Measurements from ENCODE around the gene PTPN4.
A peak's percentile ranks its signal among the peaks of the same experiment; 100 is the strongest.

PTPN4 gene

GRCh38 chr2:119814216-119814615 is 54.5 kb downstream of the PTPN4 start:
- DNase-seq, result no peak

GRCh38 chr2:119818792-119819191 is 59.1 kb downstream of the PTPN4 start:
- no peak for DNase-seq

- DNase-seq, result no peak
These were observed 60.1 kb downstream of the PTPN4 start for GRCh38 chr2:119819846-119820245.

- no peak for DNase-seq
These were observed 60.6 kb downstream of the PTPN4 start for GRCh38 chr2:119820275-119820674.

DNA sequence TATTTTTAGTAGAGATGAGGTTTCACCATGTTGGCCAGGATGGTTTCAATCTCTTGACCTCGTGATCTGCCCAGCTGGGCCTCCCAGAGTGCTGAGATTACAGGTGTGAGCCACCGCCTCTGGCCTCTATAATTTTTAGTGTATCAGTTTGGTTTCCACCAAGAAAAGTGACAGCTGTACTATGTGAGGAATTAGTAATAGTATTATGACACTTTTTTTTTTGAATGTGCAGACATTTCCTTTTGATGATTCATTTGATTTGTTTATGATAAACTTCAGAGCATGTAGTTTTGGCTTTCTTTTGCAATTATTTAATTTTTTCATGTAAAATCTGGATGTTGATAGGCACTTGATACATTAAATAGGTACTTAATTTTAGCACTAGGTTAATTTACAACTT is 61.5 kb downstream of the PTPN4 start:
- no peak for DNase-seq

- DNase-seq, result no peak
These were observed 64.1 kb downstream of the PTPN4 start for GRCh38 chr2:119823734-119824334.

- DNase-seq, result no peak
These were observed 66.7 kb downstream of the PTPN4 start for GRCh38 chr2:119826370-119826961.

DNA sequence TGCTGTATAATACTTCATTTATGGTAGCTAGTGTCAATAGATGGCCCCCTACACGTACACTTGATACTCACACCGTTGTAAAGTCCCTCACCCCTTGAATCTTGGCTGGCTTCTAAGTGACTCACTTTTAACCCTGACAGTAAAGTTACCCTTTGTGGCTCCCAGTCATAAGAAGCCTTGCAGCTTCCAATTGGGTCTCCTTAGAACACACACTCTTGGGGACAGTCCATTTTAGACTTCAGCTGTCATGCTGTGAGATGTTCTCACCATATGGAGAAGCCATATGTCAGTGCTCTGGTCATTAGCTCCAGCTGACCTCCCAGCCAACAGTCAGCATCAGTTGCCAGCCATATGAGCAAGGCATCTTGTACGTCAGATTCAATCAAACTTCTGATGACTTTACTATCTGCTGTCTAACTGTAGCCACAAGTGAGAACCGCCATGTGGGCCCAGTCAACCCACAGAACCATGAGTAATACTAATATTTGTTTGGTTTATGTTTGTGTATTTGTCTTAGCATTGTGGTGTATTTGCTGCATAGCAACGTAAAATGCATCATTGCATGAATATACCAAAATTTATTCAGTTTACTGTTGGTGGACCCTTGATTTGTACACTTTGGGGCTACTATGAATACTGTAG is 68.3 kb downstream of the PTPN4 start:
- no peak for DNase-seq

DNA sequence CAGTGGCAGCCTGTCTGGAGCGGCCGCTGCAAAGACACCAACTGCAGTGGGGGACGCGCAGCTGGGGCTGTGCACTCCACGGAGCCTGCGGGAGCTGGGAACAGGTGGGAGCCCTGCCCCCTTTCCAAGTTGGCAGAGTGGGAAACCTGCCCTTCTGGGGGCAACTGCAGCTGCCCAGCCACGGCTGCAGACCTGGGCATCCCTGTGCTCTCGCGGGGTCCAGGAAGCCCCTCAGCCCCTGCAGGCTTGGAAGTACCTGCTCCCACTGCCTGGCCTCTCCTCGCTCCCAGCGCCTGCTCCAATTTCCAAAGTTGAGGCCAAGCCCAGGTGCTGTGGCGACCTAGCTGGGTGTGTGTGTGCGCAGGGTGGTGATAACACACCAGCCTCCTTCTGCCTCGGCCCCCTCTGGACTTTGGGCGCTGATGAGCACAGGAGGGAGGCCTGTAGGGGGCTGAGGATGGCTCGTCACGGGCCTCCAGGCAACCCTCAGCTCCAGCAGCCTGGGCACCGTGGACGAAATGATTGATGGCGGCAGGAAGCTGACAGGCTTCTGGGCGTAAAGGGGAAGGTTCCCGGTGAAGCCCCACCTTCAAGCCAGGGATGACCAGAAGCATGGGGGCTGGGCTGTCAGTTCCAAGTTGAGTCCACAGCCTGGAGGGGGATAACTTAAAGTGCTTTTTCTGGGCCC is 76.9 kb downstream of the PTPN4 start:
- DNase-seq, result no peak

DNA sequence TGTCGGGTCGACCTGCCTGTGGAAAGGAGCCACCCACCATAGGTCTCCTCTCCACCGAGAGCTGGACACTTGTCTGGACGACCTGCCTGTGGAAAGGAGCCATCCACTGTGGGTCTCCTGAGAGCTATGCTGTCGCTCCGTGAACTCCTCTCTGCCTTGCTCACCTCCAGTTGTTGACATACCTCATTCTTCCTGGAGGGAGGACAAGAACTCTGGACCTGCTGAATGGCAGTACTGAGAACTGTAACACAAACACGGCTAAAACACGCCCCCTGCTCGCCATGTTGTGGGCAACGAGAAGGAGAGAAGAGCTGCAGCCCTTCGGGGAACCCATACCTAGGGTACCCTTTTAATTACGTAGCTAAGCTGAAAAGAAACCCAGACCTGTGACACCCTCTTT is 77.6 kb downstream of the PTPN4 start:
- DNase-seq, result no peak

- DNase-seq, result no peak
These were observed 78.0 kb downstream of the PTPN4 start for GRCh38 chr2:119837759-119838158.

GRCh38 chr2:119838179-119838578 is 78.5 kb downstream of the PTPN4 start:
- DNase-seq, result peak; percentile 36

GRCh38 chr2:119841550-119841949 is 81.8 kb downstream of the PTPN4 start:
- DNase-seq, result no peak

GRCh38 chr2:119846021-119846420 is 86.3 kb downstream of the PTPN4 start:
- DNase-seq, result no peak

DNA sequence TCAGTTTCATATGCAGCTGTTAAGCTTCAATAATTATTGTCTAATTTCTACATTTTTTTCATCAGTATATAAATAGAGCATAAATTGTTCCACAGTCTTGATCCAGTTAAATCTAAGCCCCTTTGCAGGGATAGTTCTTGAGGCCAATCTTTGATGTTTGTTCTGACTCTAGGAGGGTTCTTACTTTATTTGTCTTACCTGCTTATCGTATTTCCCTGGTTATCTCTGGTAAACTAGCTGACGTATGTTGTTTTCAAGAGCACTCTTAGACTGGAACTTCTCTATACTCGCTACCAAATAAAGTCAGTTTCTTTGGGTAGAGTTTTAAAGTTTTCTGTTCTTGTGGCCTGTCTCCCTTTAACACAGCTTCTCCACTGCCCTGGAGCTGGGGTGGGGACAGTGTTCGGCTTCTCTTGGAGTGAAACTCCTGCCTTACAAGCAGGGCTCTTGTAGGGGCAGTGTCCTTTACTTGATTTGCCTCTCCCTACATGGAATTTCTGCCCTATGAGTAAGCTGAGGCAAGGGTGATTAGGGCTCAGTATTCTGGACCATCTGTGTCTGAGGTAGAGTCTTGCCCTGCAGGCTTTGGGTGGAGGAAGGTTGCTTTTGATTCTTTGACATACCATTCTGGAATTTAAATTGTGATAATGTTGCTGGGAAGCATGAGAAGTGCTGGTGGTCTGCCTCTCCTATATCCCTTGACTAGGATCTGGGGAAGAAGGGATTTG is 90.3 kb downstream of the PTPN4 start:
- DNase-seq, result no peak

DNA sequence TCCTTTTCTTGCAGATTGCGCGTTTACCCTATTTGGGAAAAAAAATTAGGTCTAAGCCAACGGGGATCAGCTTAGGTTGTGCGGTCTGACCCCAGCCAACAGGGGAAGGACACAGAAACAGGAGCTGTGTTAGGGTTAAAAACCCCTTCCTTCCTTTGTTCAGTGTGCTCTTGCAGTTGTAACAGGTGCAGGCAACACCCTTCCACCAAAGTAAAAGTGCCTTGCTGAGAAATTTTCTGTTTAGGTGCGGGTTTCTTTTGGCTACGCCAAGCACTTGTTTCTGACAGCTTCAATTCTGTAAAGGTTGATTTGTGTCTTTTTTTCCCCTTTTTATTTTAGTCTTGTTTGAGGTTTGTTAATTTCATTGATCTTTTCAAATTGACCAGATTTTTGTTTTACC is 92.5 kb downstream of the PTPN4 start:
- DNase-seq, result no peak

- no peak for DNase-seq
These were observed 94.2 kb downstream of the PTPN4 start for GRCh38 chr2:119853777-119854399.

GRCh38 chr2:119856469-119856901 is 96.8 kb downstream of the PTPN4 start:
- no peak for DNase-seq

GRCh38 chr2:119857742-119858141 is 98.0 kb downstream of the PTPN4 start:
- DNase-seq, result no peak

- DNase-seq, result no peak
These were observed 99.8 kb downstream of the PTPN4 start for GRCh38 chr2:119859528-119859927.

- no peak for DNase-seq
These were observed 101.2 kb downstream of the PTPN4 start for GRCh38 chr2:119860924-119861323.

DNA sequence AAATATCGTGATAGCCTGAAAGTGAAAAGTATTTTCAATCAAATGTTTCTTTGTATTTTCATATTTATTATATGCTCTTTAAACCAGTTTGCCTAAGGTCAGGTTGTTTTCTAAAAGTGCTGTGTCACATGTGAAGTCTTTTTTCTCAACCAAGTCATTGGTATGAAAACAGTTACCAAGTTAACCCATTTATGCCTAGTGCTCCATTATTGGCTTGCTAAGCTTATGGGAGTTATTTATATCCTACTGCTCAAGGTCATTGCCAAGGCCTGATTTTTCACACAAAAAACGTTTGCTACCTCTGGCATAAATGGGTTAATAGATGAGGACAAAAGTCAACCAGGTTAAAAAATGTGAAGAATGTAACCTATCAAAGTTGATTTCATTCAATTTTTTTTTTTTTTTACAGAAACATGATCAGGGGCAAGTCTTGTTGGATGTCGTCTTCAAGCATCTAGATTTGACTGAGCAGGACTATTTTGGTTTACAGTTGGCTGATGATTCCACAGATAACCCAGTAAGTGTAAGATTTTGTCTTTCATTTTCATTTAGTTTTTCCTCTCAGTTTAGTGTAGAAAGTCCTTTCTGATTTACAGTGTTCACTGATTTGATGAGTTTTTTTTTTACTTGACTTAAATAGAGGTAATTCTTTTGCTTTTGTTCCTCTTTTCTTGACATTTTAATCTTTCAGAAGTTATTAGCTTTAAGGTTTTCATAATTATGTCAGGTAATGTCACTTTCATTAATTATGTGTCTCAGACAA is 102.6 kb downstream of the PTPN4 start:
- no peak for DNase-seq

Data from DMS79 (cell line).